Kidney (tissue), 14 donors: ENCODE results near the gene INO80B. TPM values are rescaled to one million over a fixed set of nuclear protein-coding genes. Genes with fewer than 3 reads are reported as not detected.

Experiments
- DNase-seq, 5 donors: peaks; one replicate each; pipeline ENCODE4 v3.0.0-alpha.2; 2013 to 2020
- FAIRE-seq: peaks from 2 replicates; lab custom pipeline; 2012; peaks lifted over from hg19 to GRCh38; lab: Jason Lieb, UNC
- H3K27ac ChIP-seq, 2 donors: one replicate each; pipeline ENCODE4 v1.7.0; 2013; ENCODE audit warnings: low read depth in 2 of 2, low read length in 2 of 2, inconsistent platforms in 1 of 2
- H3K27me3 ChIP-seq: one replicate; pipeline ENCODE4 v1.7.1; 2013; ENCODE audit warnings: low read length, inconsistent platforms; ENCODE audit not compliant: control insufficient read depth, insufficient read depth
- H3K36me3 ChIP-seq, 3 donors: one replicate each; pipeline versions ENCODE4 v1.7.0 to v1.7.1; 2013; ENCODE audit warnings: low read length in 3 of 3, control low read depth in 1 of 3, inconsistent platforms in 1 of 3; ENCODE audit not compliant: insufficient read depth in 3 of 3, control insufficient read depth in 2 of 3
- H3K4me1 ChIP-seq, 3 donors: one replicate each; pipeline versions ENCODE4 v1.7.0 to v1.7.1; 2013; ENCODE audit warnings: low read length in 3 of 3, inconsistent platforms in 1 of 3, low read depth in 1 of 3; ENCODE audit not compliant: control insufficient read depth in 2 of 3, insufficient read depth in 2 of 3
- H3K4me3 ChIP-seq, 3 donors: one replicate each; pipeline versions ENCODE4 v1.7.0 to v1.8.1; 2013; ENCODE audit warnings: low read length in 3 of 3, control low read depth in 1 of 3, inconsistent platforms in 1 of 3
- H3K9ac ChIP-seq, 3 donors: one replicate each; pipeline versions ENCODE4 v1.7.0 to v1.7.1; 2013; ENCODE audit warnings: low read length in 3 of 3, control low read depth in 1 of 3, inconsistent platforms in 1 of 3
- H3K9me3 ChIP-seq, 3 donors: one replicate each; pipeline versions ENCODE4 v1.7.0 to v1.7.1; 2013; ENCODE audit warnings: low read length in 3 of 3, control low read depth in 1 of 3, inconsistent platforms in 1 of 3; ENCODE audit not compliant: control insufficient read depth in 2 of 3, insufficient read depth in 1 of 3
- intact Hi-C: fragments of 100-400 bp; cut with DNase I; formaldehyde crosslinking; loops from one replicate; pipeline ENCODE4 v1.11.1; 2022
- polyA plus RNA-seq: library from polyadenylated mRNA; stranded (reverse); fragments of 350-450 nt; fragmentation: Illumina TruSeq; extraction: RNeasy Lipid Tissue Mini Kit (QIAGEN cat#74804); gene quantifications from one replicate; pipeline ENCODE4 v1.2.3, GENCODE V29; 2014; ENCODE audit warnings: low read depth, low replicate concordance; ENCODE audit not compliant: insufficient read depth
- total RNA-seq: library from RNA; stranded (reverse); fragmentation: NEBNext Ultra II Directional; extraction: Animal tissue kit (Norgen Biotek cat#: 25700); gene quantifications from one replicate; pipeline ENCODE4 v1.2.1, GENCODE V29; 2021
- TF ChIP-seq, protein P1 (sequence below): IDR thresholded peaks from 3 replicates; pipeline ENCODE4 v1.5.1; 2012; ENCODE audit warnings: mild to moderate bottlenecking, moderate library complexity, borderline replicate concordance; ENCODE audit not compliant: insufficient read depth; ENCODE audit errors: extremely low read depth
- donor health status: control.
- donor health status: control.
- donor health status: control.
- donor health status: control.
- donor health status: control.
- donor health status: DM: yes; HTN: yes; CAD: no.
- donor health status: Normal renal cell carcinoma (clear cell type).

The INO80B gene
- total and polyA plus RNA-seq, 2 donors from 2014 or later = 37.0 to 44.2 TPM

DNA sequence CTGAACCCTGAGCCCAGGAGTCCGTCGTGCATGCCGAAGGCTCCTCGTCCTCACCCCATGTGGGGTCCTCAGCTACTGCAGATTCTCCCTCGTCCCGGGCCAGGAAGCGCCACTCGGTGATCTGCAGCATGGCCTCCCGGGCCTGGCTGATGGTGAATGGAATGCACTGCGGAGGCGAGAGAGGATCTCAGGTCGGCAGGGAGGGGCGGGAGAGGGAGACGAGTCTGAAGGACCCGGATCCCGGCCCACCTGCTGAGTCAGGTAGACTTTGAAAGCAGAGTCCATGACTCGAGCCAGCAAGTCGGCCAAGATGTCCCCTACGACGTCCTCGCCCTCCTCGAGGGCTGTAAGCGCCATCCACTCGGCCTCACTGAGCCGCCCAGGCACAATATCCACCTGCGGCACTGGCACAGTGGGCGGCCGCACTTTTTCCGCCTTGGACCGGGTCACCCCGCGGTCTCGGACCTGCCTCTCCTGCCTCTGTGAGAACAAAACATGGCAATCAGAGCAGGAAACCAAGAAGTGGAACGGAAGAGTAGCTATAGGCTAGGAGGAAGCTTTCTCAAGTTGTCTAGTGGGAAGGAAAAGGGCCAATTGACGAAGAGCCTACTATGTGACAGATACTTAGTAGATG, 39.0 kb upstream of the INO80B start:
- intact Hi-C loops = no loop called here
- TF ChIP-seq, protein P1, sequence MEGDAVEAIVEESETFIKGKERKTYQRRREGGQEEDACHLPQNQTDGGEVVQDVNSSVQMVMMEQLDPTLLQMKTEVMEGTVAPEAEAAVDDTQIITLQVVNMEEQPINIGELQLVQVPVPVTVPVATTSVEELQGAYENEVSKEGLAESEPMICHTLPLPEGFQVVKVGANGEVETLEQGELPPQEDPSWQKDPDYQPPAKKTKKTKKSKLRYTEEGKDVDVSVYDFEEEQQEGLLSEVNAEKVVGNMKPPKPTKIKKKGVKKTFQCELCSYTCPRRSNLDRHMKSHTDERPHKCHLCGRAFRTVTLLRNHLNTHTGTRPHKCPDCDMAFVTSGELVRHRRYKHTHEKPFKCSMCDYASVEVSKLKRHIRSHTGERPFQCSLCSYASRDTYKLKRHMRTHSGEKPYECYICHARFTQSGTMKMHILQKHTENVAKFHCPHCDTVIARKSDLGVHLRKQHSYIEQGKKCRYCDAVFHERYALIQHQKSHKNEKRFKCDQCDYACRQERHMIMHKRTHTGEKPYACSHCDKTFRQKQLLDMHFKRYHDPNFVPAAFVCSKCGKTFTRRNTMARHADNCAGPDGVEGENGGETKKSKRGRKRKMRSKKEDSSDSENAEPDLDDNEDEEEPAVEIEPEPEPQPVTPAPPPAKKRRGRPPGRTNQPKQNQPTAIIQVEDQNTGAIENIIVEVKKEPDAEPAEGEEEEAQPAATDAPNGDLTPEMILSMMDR = no peak
- peak; percentile 28 to 76 (median 59) for DNase-seq
- FAIRE-seq = no peak
- Histone ChIP-seq H3K9me3 (no peaks in the 10 kb centered on the region), H3K36me3 (no peaks in the 10 kb centered on the region), H3K27ac (no peak overlapping the region), H3K4me1 (peaks cover 0 to 16% (median 4%) of the 10 kb centered on the region in 3 donors), H3K9ac (peak overlapping the region in 2 of 3 donors; percentile 18 to 65), H3K27me3 (no peaks in the 10 kb centered on the region), H3K4me3 (peak overlapping the region; percentile 7 to 71 (median 59))

DNA sequence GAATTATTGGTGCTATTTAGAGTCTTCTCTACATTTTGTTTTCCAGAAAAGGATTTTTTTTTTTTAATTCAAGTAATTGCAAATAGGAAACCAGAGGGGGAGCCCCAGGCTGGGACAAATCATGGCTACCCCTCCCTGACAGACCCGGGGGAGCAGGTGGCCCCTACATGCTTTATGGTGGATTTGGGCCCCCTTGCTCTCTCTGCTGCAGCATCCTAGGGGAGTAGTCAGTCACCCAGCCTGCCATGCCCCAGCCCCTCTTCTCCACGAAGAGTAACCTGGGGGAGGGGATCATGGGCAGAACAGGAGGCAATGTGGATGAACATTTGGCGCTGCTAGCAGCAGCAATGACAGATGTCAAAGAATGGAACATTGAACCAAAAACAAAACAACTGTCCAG, 38.1 kb upstream of the INO80B start:
- no peaks in the 10 kb centered on the region for H3K27me3 ChIP-seq
- intact Hi-C loops = no loop called here
- H3K4me3 ChIP-seq = no peak overlapping the region
- no peak overlapping the region for H3K9ac ChIP-seq
- peaks cover 0 to 17% (median 4%) of the 10 kb centered on the region in 3 donors for H3K4me1 ChIP-seq
- no peaks in the 10 kb centered on the region for H3K9me3 ChIP-seq
- no peak for FAIRE-seq
- TF ChIP-seq, protein P1 = no peak
- peak in 1 of 5 donors; percentile 50 for DNase-seq
- H3K36me3 ChIP-seq = no peaks in the 10 kb centered on the region
- H3K27ac ChIP-seq = no peak overlapping the region

DNA sequence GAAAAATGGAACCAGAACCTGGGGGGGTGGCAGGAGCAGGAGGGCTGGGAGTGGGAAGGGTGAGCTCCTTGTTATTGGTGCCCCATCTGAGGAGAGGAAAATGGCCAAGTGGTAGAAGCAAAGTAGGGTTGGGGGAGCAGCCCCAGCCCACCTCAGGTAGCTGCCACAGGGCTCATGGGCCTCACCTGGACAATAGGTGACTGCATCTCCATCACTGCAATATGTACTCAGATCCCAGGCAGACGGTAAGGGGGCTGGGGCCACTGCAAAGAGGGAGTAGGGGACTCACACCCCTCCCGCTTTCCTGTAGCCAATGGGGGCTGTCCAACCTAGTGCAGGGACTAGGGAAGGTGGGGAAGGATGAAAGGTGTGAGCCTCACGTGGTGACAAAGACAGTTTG, 37.7 kb upstream of the INO80B start:
- Histone ChIP-seq H3K36me3 (no peaks in the 10 kb centered on the region), H3K9ac (no peak overlapping the region), H3K4me3 (no peak overlapping the region), H3K4me1 (peaks cover 0 to 19% (median 4%) of the 10 kb centered on the region in 3 donors), H3K27ac (no peak overlapping the region), H3K9me3 (no peaks in the 10 kb centered on the region), H3K27me3 (no peaks in the 10 kb centered on the region)
- intact Hi-C loops = no loop called here
- TF ChIP-seq, protein P1 = no peak
- DNase-seq = peak in 1 of 5 donors; percentile 35
- FAIRE-seq = no peak
